CD4-positive, alpha-beta T cell treated with Interleukin-6 for 4 hours (primary cell): Measurements from ENCODE around the gene LTB4R2.

Experiments used
- DNase-seq: peaks from one replicate; pipeline ENCODE4 v3.0.0-alpha.2; 2020; ENCODE audit warnings: mixed read lengths

LTB4R2 gene

DNA sequence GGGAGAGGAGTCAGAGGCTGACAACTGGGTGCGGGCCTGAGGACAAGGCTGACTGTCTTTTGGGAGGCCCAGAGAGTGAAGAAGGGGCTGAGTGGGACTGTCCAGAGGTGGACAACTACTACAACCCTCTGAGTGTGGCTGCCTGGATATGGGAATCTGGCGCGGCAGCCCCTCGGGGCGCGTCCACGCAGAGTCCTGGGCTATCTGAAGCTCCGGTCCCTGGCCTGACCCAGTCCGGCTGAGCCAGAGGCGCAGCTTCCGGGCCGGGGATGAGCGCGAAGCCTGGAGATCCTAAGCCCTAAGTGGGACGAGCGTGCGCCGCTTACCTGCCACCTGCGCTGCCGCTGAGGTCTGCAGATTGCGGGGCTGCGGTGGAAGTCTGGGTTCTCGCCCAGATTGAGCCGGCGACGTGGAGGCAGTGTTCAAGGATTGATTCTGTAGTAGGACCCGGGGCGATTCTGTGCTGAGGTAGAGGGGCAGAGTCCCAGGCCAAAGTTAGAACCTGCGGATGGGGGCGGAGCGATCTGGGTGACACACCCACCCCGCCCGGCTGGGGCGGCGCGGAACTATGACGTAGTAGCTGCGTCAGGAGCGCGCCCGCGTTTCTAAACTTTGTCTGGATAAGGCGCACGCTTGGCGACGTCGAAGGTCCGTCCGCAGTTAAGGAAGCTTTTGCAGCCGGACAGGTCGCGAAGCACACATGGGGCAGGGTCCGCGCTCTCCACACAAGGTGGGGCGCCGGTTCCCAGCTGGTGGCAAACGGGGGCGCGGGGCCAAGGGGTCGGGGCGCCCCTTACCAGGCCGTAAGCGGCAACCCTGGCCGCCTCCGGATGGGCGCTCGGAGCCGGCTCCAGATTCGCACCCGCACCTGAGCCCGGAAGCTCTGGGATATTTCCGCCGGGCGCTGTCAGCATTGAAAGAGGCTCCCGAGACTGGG lies 10.4 kb upstream of the LTB4R2 start, which contains the start of the genes DHRS1 and NOP9:
TSS of gene DHRS1 (minus strand) at position 526 of the 937 bp plus-strand sequence. CDS start 674 bp downstream, outside the sequence.
TSS of gene NOP9 (plus strand) at position 596 of the 937 bp plus-strand sequence. CDS start at position 701, 105 bp downstream.
- DNase-seq, result peak; percentile 92

DNA sequence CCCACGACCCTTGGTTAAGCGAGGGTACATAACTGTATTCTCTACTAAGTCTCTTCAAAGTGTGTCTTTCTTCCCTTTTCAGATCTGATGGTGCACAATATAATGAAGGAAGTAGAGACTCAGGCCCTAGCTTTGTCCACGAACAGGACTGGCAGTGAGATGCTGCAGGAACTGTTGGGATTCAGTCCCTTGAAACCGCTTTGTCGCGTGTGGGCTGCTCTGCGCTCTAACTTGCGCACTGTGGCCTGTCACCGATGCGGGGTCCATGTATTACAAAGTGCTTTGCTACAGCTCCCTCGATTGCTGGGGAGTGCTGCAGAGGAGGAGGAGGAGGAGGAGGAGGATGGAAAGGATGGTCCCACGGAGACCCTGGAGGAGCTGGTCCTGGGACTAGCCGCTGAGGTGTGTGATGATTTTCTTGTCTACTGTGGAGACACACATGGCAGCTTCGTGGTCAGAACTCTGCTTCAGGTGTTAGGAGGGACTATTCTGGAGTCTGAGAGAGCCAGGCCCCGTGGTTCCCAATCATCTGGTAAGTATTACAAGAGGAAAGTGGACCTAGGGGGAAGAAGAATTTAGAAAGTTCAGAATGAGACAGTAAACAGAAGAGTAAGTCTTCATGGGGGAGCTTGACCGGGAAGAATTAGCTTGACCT lies 9.5 kb upstream of the LTB4R2 start:
- no peak for DNase-seq

DNA sequence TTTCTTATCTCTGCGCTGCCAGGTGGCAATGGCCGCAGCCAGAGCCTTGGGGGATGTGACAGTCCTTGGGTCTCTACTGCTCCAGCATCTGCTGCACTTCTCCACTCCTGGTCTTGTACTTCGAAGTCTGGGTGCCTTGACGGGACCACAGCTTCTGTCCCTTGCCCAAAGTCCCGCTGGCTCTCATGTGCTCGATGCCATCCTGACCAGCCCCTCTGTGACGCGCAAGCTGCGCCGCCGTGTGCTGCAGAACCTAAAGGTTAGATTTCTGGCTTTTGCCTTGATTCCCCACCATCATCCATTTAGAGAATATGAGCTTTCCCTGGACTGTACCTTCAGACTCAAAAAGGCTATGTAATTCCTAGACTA lies 5.9 kb upstream of the LTB4R2 start:
- DNase-seq, result no peak

DNA sequence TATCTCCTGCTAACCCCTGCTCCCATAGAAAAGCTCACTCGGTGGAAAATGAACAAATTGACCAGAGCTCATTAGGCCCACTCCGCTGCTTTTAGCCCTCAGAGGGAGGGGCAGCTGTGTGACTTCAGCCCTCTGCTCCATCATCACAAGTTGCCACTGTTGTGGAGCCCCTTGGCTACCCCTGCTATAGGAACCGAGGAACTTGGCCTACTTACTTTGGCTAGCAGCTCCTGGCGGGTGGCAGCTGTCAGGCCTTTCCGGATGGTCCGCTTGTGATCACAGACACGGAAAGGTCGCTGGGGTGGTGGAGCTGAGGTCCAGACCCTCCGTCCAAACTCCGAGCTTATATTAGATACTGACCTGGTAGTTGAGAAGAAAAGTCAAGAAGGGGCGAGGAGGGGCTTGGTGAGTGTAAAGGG lies 2.8 kb upstream of the LTB4R2 start:
- no peak for DNase-seq

DNA sequence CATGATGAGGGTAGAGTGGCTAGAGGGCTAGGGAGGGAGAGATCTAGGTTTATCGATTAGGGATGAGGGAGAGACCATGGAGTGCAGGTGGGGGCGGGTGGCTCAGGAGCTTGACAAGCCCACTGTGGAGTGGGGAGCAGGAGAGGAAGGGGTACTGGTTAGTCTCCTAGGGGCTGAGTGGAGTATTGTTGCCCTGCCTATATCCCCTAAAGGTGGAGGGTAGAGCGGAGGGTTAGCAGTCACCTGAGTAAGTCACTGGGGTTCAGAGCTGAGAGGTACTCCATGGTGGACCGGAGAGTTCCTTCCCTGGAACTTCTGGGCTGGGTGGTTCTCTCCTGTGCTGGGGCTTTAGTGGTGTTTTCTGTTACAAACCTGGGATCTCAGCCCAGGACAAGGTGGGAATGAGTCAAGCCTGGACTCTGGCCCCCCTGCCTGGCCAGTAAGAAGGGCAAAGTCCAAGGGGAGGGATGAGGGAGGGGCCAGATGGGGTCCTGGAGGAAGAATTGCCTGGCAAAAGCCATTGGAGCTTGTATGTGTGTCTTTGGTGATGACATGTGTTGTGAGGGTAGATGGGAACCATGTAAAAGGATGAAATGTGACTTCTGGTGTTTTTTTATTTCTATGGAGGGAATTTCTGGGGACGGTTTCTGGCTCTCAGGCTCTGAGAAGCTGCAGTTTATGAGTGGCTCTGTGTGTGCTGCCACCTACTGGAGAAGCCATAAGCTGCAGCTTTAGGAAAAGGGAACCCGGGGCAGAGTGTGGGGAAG lies 2.2 kb upstream of the LTB4R2 start, which contains the start of gene CIDEB:
TSS of gene CIDEB (minus strand) at position 403 of the 767 bp plus-strand sequence. CDS start at position 284, 119 bp downstream.
- DNase-seq, result peak; percentile 64

DNA sequence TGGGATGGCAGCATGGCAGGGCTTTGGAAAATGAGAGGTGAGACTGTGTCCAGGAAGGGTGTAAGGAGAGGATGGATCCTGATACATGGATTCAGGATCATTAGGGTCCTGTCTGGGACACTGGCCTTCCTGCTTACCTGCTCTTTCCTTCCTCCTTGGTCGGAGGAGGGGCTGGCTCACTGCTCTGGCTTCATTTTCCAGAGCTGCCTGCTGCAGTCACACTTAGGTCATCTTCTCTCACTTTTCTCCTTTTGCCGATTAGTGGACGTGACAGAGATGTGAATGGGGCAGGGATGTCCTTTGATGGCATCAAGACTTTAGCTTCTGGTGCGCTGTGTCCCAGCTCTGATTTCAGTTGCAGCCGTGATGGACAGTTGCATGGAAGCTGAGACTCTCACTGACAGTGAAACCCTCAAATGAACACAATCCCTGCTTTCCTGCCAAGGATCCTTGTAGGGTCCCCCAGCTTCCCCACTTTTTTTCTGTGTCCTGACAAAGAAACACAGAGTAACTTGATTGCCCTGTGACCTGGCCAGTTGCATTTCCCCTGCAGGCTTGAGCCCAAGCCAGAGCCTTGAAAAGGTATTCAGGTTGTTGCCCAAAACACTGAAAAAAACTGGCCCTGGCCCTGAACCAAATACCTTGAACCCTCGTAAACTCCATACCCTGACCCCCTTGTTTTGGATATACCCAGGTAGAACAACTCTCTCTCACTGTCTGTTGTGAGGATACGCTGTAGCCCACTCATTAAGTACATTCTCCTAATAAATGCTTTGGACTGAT lies 1.4 kb upstream of the LTB4R2 start:
- DNase-seq, result no peak

DNA sequence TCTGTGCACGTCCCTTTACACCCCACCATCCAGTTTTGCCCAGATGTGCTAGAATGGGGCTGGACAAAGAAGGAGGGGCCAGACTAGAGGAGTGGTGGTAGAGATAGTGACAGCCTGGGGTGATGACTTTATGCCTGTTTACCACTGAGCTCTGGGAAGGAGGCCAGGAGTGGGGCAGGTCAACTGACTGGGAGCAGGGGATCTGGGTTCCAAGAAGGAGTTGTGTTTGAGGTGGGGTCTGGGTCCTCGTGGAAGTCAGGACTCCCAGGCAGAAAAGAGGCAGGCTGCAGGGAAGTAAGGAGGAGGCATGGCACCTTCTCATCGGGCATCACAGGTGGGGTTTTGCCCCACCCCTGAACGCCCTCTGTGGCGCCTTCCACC lies 315 bp downstream of the LTB4R2 start:
- DNase-seq, result no peak

DNA sequence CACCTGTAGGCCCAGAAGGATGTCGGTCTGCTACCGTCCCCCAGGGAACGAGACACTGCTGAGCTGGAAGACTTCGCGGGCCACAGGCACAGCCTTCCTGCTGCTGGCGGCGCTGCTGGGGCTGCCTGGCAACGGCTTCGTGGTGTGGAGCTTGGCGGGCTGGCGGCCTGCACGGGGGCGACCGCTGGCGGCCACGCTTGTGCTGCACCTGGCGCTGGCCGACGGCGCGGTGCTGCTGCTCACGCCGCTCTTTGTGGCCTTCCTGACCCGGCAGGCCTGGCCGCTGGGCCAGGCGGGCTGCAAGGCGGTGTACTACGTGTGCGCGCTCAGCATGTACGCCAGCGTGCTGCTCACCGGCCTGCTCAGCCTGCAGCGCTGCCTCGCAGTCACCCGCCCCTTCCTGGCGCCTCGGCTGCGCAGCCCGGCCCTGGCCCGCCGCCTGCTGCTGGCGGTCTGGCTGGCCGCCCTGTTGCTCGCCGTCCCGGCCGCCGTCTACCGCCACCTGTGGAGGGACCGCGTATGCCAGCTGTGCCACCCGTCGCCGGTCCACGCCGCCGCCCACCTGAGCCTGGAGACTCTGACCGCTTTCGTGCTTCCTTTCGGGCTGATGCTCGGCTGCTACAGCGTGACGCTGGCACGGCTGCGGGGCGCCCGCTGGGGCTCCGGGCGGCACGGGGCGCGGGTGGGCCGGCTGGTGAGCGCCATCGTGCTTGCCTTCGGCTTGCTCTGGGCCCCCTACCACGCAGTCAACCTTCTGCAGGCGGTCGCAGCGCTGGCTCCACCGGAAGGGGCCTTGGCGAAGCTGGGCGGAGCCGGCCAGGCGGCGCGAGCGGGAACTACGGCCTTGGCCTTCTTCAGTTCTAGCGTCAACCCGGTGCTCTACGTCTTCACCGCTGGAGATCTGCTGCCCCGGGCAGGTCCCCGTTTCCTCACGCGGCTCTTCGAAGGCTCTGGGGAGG lies 985 bp downstream of the LTB4R2 start, which contains the start of gene LTB4R:
TSS of gene LTB4R (plus strand) at position 857 of the 959 bp plus-strand sequence. CDS start 4,150 bp downstream, outside the sequence.
- peak; percentile 74 for DNase-seq

DNA sequence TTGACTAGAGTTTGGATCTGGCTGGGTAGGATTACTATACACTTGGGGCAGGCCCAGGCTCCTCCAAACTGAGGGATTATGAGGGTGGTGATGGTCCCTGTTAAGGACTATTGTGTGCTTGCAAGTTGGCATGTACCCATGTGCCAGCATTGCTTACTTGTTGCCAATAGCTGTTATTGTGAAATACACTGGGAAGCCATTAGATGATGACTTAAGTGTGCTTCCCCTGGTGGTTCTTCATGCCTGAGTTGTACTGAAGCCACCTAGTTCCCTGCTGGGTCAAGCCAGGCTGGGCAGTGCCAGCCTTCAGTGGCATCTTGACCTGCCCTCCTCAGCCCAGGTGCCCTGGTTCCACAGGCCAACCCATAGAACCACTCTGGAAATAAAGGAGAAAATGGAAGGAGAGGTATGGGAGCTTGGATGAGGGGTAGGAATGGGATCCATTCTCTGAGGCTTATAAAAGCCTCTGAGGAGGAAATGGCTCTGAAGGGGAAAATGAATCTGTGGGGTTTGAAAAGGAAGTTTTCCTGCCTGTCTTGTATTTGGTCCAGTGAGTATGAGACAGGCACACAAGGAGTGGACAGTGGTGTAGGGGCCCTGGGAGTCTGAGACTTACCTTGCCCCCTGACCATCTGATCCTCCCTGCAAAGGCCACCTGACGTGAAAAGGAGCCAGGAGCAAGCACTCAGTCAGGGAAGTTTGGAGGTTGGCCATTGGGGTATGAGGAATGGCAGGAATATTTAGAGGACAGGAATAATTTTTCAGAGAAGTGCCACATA lies 2.1 kb downstream of the LTB4R2 start:
- DNase-seq, result peak; percentile 31

DNA sequence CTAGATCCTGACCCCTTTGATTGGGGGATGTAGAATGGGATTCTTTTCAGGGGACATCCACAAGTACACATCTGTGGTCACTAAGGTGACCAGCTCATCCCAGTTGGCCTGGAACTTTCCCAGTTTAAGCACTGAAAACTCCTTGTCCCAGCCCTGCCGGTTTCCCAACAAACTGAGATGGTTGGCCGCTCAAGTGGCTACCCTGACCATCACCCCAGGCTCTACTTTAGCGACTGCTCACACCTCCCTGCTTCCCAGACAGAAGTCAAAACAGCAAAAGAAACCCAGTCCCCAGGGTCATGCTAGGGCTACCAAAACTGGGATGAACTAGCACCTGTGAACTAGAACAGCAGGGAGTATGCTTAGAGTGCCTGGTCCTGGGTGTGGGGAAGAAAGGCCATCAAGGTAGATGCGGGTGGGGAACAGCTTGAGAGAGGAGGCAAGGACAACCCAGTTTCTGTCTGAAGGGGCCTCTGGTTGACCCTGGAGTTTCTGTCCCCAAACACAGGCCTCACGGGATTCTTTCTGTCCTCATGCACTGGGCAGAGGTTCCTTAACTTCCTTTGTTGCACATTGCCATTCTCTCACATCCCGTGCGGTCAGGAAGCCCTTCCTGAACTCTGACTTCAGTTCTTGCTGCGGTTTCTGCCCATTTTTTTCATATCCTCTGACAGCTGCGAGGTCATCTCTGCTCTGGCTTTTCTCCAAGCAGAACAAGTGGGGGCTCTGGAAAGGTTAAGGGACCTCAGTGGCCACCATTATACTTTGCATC lies 3.0 kb downstream of the LTB4R2 start:
- DNase-seq, result peak; percentile 53

DNA sequence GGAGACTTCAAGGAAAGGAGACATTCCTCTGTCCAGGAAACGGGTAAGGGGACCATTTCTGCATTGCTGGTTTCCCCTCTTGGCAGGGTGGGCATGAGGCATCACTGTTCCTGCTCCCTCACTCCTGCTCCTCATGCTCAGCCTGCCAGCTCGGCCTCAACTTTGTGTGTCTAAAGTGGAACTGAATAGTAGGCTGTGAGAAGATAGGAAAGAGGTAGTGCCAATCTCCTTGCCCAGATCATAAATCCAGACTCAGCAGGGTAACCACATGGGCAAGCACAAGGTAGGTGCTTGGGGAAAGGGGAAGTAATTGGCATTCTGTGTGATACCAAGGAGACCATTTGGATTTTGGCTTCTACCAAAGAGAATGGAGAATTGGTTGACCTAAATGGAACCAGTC lies 4.0 kb downstream of the LTB4R2 start:
- DNase-seq, result no peak

DNA sequence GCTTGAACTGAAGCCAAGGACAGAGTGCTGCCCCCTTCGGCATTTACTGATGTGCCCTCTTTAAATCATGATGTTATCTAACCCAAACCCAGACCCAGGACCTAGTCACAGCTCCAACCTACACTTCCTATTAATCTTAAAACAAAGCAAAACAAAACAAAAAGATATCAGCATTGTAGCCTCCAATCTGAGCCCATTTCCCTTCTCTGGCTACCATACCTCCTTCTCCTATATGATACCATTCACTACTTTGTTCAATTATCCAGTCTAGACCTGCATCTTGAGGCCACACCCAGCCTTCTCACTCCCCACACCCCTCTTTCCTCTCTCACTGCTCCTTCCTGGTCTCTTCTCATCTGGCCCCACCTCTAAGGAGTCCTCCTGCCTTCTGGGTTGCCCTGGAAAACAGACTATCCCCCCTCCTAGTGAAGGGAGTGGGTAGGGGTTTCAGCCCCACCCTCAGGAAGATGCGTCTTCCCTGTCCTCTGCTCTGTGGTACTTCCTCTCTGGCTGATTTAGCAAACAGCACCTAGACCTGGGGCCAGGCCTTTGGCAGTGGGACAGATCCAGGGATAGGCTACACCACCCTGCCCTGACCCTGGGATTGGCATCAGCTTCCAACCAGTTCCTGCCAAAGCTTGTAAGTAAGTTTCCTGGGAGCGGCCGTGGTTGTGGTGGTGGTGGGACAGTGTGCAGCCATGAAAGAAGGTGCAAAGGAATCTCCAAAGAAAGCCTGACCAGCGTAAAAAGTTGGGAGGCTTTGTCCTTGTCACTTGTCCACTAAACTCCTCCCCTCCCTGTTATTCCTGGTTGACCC lies 4.6 kb downstream of the LTB4R2 start:
- DNase-seq, result no peak

DNA sequence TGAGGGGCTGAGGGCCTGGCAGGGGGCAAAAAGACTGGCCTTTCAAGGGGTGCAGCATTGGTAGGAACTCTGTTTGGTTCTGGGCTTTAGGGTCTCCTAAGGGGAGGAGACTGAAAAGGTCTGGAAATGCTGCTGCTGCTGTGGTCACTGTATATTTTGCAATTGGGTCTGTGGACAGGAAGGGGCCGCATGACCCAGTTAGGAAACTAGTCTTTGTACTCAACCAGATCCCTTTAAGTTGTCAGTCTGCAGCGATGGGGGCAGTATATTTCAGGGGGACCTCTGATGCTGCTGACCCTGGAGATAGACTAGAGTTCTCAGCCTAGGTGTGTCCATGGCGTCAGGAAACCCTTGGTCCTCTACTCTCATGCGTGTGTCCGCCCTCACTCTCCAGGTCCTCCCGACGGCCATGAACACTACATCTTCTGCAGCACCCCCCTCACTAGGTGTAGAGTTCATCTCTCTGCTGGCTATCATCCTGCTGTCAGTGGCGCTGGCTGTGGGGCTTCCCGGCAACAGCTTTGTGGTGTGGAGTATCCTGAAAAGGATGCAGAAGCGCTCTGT lies 5.4 kb downstream of the LTB4R2 start:
- DNase-seq, result no peak

DNA sequence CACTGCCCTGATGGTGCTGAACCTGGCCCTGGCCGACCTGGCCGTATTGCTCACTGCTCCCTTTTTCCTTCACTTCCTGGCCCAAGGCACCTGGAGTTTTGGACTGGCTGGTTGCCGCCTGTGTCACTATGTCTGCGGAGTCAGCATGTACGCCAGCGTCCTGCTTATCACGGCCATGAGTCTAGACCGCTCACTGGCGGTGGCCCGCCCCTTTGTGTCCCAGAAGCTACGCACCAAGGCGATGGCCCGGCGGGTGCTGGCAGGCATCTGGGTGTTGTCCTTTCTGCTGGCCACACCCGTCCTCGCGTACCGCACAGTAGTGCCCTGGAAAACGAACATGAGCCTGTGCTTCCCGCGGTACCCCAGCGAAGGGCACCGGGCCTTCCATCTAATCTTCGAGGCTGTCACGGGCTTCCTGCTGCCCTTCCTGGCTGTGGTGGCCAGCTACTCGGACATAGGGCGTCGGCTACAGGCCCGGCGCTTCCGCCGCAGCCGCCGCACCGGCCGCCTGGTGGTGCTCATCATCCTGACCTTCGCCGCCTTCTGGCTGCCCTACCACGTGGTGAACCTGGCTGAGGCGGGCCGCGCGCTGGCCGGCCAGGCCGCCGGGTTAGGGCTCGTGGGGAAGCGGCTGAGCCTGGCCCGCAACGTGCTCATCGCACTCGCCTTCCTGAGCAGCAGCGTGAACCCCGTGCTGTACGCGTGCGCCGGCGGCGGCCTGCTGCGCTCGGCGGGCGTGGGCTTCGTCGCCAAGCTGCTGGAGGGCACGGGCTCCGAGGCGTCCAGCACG lies 6.1 kb downstream of the LTB4R2 start:
- DNase-seq, result no peak

DNA sequence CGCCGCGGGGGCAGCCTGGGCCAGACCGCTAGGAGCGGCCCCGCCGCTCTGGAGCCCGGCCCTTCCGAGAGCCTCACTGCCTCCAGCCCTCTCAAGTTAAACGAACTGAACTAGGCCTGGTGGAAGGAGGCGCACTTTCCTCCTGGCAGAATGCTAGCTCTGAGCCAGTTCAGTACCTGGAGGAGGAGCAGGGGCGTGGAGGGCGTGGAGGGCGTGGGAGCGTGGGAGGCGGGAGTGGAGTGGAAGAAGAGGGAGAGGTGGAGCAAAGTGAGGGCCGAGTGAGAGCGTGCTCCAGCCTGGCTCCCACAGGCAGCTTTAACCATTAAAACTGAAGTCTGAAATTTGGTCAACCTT lies 6.6 kb downstream of the LTB4R2 start:
- DNase-seq, result no peak

DNA sequence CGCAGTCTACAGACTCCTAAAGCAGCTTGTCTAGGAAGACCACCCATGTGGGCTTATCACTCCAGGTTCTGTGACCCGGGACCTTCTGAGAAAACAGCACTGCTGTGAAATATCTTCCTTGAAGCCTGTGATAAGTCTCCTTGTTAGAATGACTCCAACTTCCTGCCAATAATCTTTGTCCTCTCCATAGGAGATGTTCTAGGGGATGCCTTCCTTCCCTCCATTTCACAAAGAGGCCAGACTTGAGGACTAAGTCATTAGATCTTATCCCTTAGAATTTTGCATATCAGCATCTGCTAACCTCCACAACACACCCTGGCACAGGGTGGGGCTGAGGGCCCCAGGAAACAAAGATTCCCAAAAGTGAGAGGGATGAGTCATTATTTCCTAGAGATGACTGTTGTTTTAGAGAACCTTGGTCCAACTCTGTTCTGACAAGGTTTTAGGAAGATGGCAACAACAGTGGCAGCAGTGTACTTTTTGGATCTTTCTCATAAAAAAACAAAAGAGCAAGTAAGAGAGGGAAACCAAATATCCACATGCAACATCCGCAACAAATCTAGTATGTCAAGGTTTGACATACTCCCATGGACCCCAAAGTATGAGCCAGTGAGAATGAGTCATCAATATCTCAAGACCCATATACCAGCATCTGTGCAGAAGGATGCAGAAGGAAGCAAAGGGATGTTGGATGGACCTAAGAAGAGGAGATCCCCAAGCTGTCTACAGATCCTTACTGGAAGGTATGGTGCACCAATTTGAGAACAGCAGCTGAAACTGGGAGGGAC lies 7.4 kb downstream of the LTB4R2 start:
- DNase-seq, result no peak
